ENCODE results near the gene ALDH18A1. TPM values are rescaled to one million over a fixed set of nuclear protein-coding genes. Genes with fewer than 3 reads are reported as not detected.

Gene ALDH18A1
- 10 to 100 TPM; 23.5 to 35.2 (median 28.8) TPM for total RNA-seq

- ATAC-seq (ENCODE audit: low FRiP score) (peak; percentile 97), DNase-seq (ENCODE audit: low spot score) (peak; percentile 66)
- no peak for TF ChIP-seq CTCF (IDR thresholded peaks at IDR 0.05)
Measured at GRCh38 chr10:95656291-95657164, at the start of gene ALDH18A1. Gene ALDH18A1, minus strand, starts transcription at chr10:95656711. Its CDS starts 3,334 bp downstream, at chr10:95653377.

- ATAC-seq (ENCODE audit: low FRiP score), result no peak
- TF ChIP-seq CTCF (IDR thresholded peaks at IDR 0.05), result no peak
- no peak for DNase-seq (ENCODE audit: low spot score)
Measured at GRCh38 chr10:95698415-95698814, 41.9 kb upstream of the ALDH18A1 start.

- ATAC-seq (ENCODE audit: low FRiP score), result no peak
Measured at GRCh38 chr10:95697429-95697828, 40.9 kb upstream of the ALDH18A1 start.

GRCh38 chr10:95694665-95695064 is 38.2 kb upstream of the ALDH18A1 start:
- no peak for DNase-seq (ENCODE audit: low spot score)
- TF ChIP-seq CTCF (IDR thresholded peaks at IDR 0.05), result no peak
- no peak for ATAC-seq (ENCODE audit: low FRiP score)

More at GRCh38 chr10:95697429-95697828, 40.9 kb upstream of the ALDH18A1 start:
- TF ChIP-seq CTCF (IDR thresholded peaks at IDR 0.05), result no peak
- no peak for DNase-seq (ENCODE audit: low spot score)

GRCh38 chr10:95693668-95694534 is 37.4 kb upstream of the ALDH18A1 start, which contains the start of gene TCTN3:
Gene TCTN3, minus strand, starts transcription at chr10:95693927. Its CDS starts 28 bp downstream, at chr10:95693899.
- DNase-seq (ENCODE audit: low spot score) (peak; percentile 77), ATAC-seq (ENCODE audit: low FRiP score) (peak; percentile 100)
- peak in 2 of 3 donors; percentile 99 for TF ChIP-seq CTCF (IDR thresholded peaks at IDR 0.05)

GRCh38 chr10:95693071-95693667 is 36.7 kb upstream of the ALDH18A1 start:
- TF ChIP-seq CTCF (IDR thresholded peaks at IDR 0.05), result no peak
- ATAC-seq (ENCODE audit: low FRiP score), result peak; percentile 26
- no peak for DNase-seq (ENCODE audit: low spot score)

Measured in omental fat pad (tissue), 4 donors.